Measurements from ENCODE around the gene CEP131.

The CEP131 gene

DNA sequence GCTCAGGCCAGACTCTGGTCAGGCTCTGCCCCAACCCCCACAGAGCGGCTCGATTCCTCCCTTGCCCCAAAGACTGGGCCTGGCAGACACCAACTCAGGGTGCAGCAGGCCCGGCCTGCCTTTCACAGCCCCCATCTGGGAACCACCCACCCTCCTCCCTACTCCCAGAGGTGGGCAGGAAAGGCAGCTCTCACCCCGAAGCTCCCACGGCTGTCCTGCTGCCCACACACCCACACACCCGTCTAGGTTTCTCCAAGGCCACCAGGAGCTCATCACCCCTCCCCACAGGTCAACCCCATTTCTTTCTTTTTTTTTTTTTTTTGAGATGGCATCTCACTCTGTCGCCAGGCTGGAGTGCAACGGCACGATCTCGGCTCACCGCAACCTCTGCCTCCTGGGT is 3.8 kb downstream of the CEP131 start:
- no peak for DNase-seq (ENCODE audit: low read depth in 1 of 2, low spot score in 1 of 2)
- no peak overlapping the region for H3K4me3 ChIP-seq (replicated peaks; ENCODE audit: insufficient read depth, low read length)
- no peak overlapping the region for H3K27ac ChIP-seq (replicated peaks)
- TF ChIP-seq CTCF (IDR thresholded peaks at IDR 0.05; ENCODE audit: insufficient read depth, low read length) (no peak), GABPA (IDR thresholded peaks at IDR 0.05; ENCODE audit: low read depth) (no peak), POLR2AphosphoS5 (IDR thresholded peaks at IDR 0.05; ENCODE audit: low read depth) (no peak), SPI1 (IDR thresholded peaks at IDR 0.05; ENCODE audit: borderline replicate concordance, low read depth) (no peak), REST (IDR thresholded peaks at IDR 0.05; ENCODE audit: insufficient replicate concordance, low read depth) (no peak)
- no peaks in the 10 kb centered on the region for H3K27me3 ChIP-seq (ENCODE audit: insufficient read depth, poor library complexity, severe bottlenecking)

- no peak for DNase-seq (ENCODE audit: low read depth in 1 of 2, low spot score in 1 of 2)
- H3K27ac ChIP-seq (replicated peaks), result no peak overlapping the region
- no peaks in the 10 kb centered on the region for H3K27me3 ChIP-seq (ENCODE audit: insufficient read depth, poor library complexity, severe bottlenecking)
- no peak for TF ChIP-seq SPI1 (IDR thresholded peaks at IDR 0.05; ENCODE audit: borderline replicate concordance, low read depth)
- no peak for TF ChIP-seq CTCF (IDR thresholded peaks at IDR 0.05; ENCODE audit: insufficient read depth, low read length)
- no peak for TF ChIP-seq REST (IDR thresholded peaks at IDR 0.05; ENCODE audit: insufficient replicate concordance, low read depth)
- TF ChIP-seq GABPA (IDR thresholded peaks at IDR 0.05; ENCODE audit: low read depth), result no peak
- TF ChIP-seq POLR2AphosphoS5 (IDR thresholded peaks at IDR 0.05; ENCODE audit: low read depth), result no peak
- H3K4me3 ChIP-seq (replicated peaks; ENCODE audit: insufficient read depth, low read length), result no peak overlapping the region
These were observed 4.3 kb downstream of the CEP131 start for GRCh38 chr17:81218459-81218858.

- DNase-seq (ENCODE audit: low read depth in 1 of 2, low spot score in 1 of 2), result no peak
- TF ChIP-seq SPI1 (IDR thresholded peaks at IDR 0.05; ENCODE audit: borderline replicate concordance, low read depth) (no peak), POLR2AphosphoS5 (IDR thresholded peaks at IDR 0.05; ENCODE audit: low read depth) (no peak), CTCF (IDR thresholded peaks at IDR 0.05; ENCODE audit: insufficient read depth, low read length) (no peak), GABPA (IDR thresholded peaks at IDR 0.05; ENCODE audit: low read depth) (no peak), REST (IDR thresholded peaks at IDR 0.05; ENCODE audit: insufficient replicate concordance, low read depth) (no peak)
- Histone ChIP-seq H3K27ac (replicated peaks) (no peak overlapping the region), H3K27me3 (ENCODE audit: insufficient read depth, poor library complexity, severe bottlenecking) (no peaks in the 10 kb centered on the region), H3K4me3 (replicated peaks; ENCODE audit: insufficient read depth, low read length) (no peak overlapping the region)
These were observed 5.3 kb downstream of the CEP131 start for GRCh38 chr17:81217491-81217890.

Measured in HL-60 (cell line).